ENCODE measurements around the gene CCDC50. TPM values are rescaled to one million over a fixed set of nuclear protein-coding genes. Genes with fewer than 3 reads are reported as not detected.

The CCDC50 gene
- total RNA-seq, 1 experiment from 2014 or later = 21.0 TPM

DNA sequence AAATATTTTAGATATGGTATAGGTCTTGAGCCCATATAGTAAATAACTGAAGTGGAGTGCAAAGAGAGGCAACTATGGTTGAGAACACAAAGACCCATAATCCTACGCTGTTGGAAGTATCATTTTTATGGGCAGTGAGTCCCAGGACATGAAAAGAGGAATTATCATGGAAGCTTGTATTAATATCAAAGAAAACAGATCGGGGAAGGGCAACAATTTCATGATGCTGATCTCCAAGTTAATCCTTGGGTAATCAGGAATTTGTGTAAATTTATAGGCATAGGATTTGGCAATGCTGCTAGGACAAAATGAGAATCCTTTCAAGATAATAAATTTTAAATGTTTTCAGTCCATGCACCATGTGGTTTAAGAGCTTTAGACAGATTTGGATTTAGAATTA lies 91.6 kb downstream of the CCDC50 start:
- H3K56ac ChIP-seq (ENCODE audit: insufficient read length, low read depth, low read length) = no peak overlapping the region
- no peak overlapping the region for H2BK5ac ChIP-seq (ENCODE audit: insufficient read length, low read length)
- no peak overlapping the region for H2AFZ ChIP-seq (ENCODE audit: low read length)
- H2BK15ac ChIP-seq (ENCODE audit: low read depth, low read length) = no peak overlapping the region
- no peak for DNase-seq
- Mint-ChIP-seq H3K27ac (no peak overlapping the region), H3K9me3 (no peaks in the 10 kb centered on the region), H3K4me3 (no peak overlapping the region), H3K36me3 (ENCODE audit: insufficient read depth in 1 of 3, low read depth in 3 of 3) (no peaks in the 10 kb centered on the region), H3K27me3 (ENCODE audit: low read depth) (no peaks in the 10 kb centered on the region), H3K4me1 (peaks cover 2 to 3% of the 10 kb centered on the region in 2 experiments; a peak in 3 of 4 replicates)
- no peak overlapping the region for H3K4me2 ChIP-seq (ENCODE audit: insufficient read depth, insufficient read length, low read length)
- no peak overlapping the region for H2AK5ac ChIP-seq (ENCODE audit: insufficient read length, low read length)
- no peak overlapping the region for H3K4ac ChIP-seq (ENCODE audit: low read depth, low read length)
- no peak overlapping the region for H3T11ph ChIP-seq (ENCODE audit: low read length)
- no peak overlapping the region for H2BK120ac ChIP-seq (ENCODE audit: low read depth, low read length, poor library complexity, severe bottlenecking)
- no peaks in the 10 kb centered on the region for H4K20me1 ChIP-seq (ENCODE audit: control insufficient read depth, insufficient read depth, insufficient read length)
- H3K23ac ChIP-seq (ENCODE audit: insufficient read length, low read depth, low read length) = no peak overlapping the region
- no peak overlapping the region for H2BK12ac ChIP-seq (ENCODE audit: insufficient read length, low read depth, low read length)
- H3K9ac ChIP-seq (ENCODE audit: extremely low read depth, insufficient read length, low read length) = no peak overlapping the region
- no peaks in the 10 kb centered on the region for H3K79me1 ChIP-seq (ENCODE audit: insufficient read depth, low read depth, low read length, poor library complexity, severe bottlenecking)
- H4K5ac ChIP-seq (ENCODE audit: insufficient read length, low read depth, low read length) = no peak overlapping the region
- H3K79me2 ChIP-seq (ENCODE audit: insufficient read depth, low read length) = no peaks in the 10 kb centered on the region
- H3K4me1 ChIP-seq (ENCODE audit: insufficient read depth, low read length) = no peaks in the 10 kb centered on the region
- H3K23me2 ChIP-seq (ENCODE audit: insufficient read length, low read depth, low read length, poor library complexity, severe bottlenecking) = no peaks in the 10 kb centered on the region
- H3K27me3 ChIP-seq (ENCODE audit: insufficient read depth, low read length) = no peaks in the 10 kb centered on the region
- WGBS (ENCODE audit: extremely low coverage, insufficient read length, low lambda C conversion rate) = no CpG with 5 or more reads among the region's 2 CpGs
- no peak overlapping the region for H3K18ac ChIP-seq (ENCODE audit: insufficient read length, low read depth, low read length)
- no peaks in the 10 kb centered on the region for H3K9me3 ChIP-seq (ENCODE audit: control insufficient read depth, low read depth, low read length)
- H2BK20ac ChIP-seq (ENCODE audit: low read depth, low read length, poor library complexity, severe bottlenecking) = no peak overlapping the region
- H3K14ac ChIP-seq (ENCODE audit: insufficient read depth, low read length) = no peak overlapping the region
- no peak overlapping the region for H4K91ac ChIP-seq (ENCODE audit: insufficient read length, low read depth, low read length)
- TF ChIP-seq, protein P1, sequence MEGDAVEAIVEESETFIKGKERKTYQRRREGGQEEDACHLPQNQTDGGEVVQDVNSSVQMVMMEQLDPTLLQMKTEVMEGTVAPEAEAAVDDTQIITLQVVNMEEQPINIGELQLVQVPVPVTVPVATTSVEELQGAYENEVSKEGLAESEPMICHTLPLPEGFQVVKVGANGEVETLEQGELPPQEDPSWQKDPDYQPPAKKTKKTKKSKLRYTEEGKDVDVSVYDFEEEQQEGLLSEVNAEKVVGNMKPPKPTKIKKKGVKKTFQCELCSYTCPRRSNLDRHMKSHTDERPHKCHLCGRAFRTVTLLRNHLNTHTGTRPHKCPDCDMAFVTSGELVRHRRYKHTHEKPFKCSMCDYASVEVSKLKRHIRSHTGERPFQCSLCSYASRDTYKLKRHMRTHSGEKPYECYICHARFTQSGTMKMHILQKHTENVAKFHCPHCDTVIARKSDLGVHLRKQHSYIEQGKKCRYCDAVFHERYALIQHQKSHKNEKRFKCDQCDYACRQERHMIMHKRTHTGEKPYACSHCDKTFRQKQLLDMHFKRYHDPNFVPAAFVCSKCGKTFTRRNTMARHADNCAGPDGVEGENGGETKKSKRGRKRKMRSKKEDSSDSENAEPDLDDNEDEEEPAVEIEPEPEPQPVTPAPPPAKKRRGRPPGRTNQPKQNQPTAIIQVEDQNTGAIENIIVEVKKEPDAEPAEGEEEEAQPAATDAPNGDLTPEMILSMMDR (conservative IDR thresholded peaks at IDR 0.05) = no peak
- H4K8ac ChIP-seq (replicated peaks; ENCODE audit: insufficient read length, low read depth, low read length) = no peak overlapping the region
- no peak overlapping the region for H3K27ac ChIP-seq (ENCODE audit: insufficient read length, low read depth, low read length)

All from H9 (cell line).